Stimulated activated CD8-positive, alpha-beta memory T cell treated with anti-CD3 and anti-CD28 coated beads, Interleukin-12 subunit alpha, Interleukin-12 subunit beta, amount 100 ng/mL, for 4 hours (primary cell): Measurements from ENCODE around the gene PLCG1.

Experiments used
- DNase-seq: peaks from one replicate; pipeline ENCODE4 v3.0.0-alpha.2; 2020; ENCODE audit warnings: low read depth

Gene PLCG1

DNA sequence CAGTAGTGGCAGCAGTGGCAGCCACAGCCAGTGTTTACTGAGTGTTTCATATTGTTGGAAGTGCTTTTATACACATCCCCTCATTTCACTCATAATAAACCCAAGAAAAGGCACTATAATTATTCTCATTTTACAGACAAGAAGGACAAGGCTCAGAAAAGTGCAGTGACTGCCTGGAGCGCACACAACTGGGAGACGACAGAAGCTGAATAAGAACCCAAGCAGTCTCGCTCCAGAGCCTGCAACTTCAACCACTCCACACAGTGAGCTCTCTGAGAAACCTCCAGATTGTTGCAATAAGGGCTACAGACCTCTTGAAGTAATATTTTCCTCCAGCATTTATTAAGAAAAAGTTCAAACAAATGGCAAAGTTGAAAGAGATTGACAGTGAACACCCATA is 76.9 kb downstream of the PLCG1 start:
- no peak for DNase-seq

DNA sequence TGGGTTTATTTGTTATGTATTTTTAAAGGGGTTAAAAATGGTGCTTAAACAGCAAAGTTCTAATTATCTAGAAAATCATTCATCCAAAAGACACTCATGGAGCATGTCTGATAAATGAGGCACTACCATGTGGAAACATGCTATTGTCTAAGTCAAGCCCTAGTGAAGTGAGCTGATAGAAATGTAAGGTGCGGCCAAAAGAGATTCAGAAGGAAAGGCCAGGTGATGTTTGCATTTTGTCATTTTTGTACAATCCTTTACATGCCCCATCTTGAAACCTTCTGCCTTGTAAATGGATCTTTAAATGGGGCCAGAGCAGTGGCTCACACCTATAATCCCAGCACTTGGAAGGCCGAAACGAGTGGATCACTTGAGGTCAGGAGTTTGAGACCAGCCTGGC is 77.3 kb downstream of the PLCG1 start:
- no peak for DNase-seq

DNA sequence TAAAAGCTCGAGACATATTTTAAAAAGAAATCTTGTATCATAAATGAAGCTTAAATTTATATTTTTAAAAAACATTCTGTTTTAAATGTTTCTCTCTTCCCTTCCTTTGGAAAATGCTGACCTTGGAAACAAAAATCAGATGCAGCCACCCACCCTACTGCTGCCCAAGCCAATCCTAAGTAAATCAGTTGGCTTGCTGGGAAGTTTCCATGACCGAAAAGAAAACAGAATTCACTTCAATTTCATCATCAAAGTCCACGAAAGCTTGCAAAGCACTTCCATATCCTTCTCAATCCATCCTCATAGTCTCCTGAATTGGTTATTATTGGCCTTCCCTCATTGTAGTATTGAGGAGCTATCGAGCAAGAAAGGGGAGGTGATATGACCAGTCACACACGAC is 80.1 kb downstream of the PLCG1 start:
- no peak for DNase-seq

DNA sequence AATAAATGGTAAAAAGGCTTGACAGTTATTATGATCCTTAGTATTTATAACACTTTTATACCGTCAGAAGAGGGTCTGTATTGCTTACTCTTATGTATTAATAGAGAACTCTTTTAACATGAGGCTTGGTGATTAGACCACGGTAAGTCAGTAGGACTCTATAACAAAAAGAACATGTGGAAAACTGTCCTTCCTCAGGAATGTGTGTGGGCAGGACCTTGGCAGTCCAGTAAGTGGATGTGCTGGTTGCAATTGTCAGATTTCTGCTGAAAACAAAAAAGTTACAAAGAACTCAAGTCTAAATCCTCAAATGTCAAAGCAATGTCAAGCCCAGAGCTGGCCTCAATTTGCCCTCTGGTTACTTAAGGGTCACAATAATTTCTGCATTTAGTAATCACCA is 81.1 kb downstream of the PLCG1 start:
- no peak for DNase-seq

DNA sequence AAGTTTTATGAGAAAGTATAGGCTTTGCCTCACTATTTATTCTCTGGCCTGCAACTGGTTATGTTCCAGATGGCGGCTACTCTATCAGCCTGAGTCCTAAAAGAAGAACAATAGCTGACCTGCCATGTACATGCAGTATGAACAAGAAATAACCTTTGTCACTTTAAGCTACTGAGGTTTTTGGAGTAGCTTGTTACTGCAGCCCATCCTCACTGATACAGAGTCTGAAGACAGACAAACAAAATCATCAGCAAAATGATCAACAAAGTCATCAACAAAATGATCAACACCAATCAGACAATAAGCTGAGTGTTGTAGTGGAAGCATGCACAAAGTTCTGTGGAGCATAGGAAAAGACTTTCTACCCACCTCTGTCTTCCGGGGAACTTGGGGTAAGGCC is 82.5 kb downstream of the PLCG1 start:
- no peak for DNase-seq

DNA sequence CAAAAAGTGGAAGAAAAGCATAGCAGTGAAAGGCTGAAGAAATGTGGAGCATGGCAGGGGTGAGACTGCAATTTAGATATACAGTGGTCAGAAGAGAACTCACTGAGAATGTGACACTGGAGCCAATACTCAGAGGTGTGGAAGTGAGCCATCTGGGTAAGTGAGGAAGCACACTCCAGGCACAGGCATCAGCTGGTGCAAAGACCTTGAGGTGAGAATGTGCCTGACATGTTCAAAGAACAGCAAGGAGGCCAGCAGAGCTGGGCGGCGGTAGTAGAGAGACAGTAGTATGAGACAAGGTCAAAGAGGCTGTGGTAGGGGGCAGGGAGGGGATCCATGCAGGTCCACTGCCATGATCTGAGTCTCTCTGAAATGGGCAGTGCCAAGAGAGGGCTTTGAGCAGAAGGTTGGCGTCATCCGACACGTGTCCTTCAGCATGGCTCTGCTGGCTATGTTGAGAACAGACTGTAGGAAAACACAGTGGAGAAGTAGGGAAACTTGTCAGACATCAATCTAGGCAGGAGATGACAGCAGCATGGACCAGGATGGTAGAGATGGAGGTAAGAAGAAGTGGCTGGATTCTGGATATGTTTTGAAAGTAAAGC is 84.4 kb downstream of the PLCG1 start:
- no peak for DNase-seq

DNA sequence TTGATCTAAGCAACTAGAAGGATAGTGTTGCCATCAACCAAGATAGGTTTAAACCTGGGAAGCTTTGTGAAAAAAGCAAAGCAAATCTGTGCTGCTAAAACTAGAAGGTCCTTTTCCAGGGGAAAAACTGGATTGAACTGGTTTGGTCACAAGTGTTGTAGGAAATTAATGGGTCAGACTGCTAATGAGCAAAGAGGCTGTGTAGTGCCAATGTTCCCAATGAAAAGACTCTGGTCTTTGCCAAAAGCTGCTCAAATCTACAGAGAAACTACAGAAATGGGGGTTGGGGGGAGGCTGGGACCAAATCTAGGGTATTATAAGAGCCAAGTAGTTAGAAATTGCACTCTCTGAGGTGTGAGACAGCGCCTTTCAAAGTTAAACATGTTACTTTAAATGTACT is 85.0 kb downstream of the PLCG1 start:
- no peak for DNase-seq

DNA sequence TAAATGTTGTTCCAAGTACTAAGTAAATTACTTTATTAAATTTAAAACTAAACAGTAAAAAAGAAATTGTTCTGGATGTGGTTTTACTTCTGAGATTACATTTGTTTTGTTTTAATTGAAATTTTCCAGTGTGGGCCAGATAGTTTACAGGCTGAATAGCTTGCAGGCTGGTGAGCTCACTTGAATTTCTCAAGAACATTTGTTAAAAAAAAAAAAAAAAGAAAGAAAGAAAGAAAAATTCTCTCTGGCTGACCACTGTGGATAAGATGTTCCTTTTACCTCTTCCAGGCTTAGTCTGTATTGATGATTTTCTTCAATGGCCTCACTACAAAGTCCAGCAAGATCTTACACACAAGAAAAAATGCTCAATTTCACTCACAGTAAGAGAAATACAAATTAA is 85.4 kb downstream of the PLCG1 start:
- no peak for DNase-seq

DNA sequence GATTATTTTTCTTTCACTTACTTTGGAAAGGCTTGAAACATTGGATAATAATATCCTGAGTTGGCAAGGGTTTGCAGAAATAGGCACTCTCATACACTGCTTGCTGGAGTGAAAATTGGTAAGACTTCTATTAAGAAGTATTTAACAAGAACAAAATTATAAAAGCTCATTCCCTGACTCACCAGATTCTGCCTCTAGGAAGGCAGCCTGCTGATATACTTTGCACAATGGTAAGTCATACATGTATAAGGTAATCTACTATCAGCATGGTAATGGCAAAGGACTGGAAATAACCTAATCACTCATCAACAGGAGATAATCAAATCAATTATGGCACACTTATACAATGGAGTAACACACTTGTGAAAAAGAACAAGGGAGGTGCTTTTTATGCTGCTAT is 85.8 kb downstream of the PLCG1 start:
- DNase-seq = no peak

DNA sequence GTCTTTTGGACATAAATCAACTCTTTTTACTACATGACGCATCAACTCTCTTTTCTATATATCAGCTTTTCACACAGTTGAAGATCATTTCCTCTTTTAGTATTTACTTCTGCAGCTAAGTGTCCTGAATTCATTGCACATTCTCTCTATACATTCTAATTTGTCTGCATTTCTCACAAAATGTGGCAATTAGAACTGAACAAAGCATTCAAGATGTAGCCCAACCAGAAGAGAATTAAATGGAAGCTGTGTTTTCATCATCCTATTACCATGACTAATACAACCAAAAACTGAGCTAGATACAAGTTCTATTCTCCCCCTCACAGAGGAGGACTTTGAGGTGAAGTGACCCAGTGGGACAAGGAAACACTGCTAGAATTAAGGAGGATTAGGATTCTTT is 86.9 kb downstream of the PLCG1 start:
- no peak for DNase-seq

DNA sequence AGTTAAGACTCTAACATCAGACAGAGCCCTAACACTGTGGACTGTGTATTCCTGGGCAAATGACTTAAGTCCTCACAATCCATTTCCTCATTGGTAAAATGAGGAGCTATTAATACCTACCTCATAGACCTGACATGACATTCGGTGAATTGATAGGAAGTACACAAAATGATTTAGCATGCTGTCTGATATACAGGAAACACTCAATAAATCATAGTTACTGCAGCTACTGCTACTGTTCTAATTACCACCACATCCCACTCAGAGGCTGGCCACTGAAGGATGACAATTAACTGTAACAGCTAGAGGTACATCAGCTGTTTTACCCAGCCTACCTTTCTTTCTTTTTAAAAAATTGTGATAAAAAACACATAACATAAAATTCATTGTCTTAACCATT is 87.7 kb downstream of the PLCG1 start:
- DNase-seq = no peak

DNA sequence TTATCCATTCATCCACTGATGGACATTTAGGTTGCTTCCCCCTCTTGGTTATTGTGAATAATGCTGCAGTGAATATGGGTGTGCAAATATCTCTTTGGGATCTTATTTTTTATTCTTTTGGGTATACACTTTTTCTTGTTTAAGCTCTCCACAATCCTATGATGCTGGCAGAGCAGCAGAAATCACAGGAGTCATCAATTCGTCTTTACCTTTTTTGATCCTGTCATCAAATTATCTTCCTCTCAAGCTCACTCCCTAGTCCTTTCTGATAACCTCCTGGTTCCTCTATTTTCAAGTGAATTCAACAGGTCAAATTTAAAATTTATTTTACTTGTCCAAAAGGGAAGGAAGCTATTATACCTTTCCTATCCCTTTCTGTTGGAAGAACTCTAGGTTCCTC is 89.1 kb downstream of the PLCG1 start:
- no peak for DNase-seq
